ENCODE measurements around the gene CFL1.

CFL1 gene

DNA sequence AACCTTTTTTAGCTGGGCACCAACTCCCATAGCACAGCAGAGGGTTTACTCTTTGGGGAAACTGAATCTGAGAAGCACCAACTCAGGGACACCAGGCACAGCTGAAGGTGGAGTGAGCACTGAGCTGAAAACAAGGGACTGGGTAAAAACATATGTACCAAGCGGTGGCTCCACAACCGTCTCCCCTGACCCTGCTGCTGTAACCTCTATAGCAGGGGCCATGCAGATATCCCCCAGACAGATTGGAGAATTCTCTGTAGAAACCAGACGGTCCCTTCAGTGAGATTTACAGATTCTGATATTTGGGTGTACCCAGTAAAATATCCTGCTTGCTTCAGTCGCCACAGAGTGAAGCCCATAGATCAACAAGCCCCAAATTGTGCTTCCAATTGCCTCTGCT lies 28.5 kb downstream of the CFL1 start:
- no peak for DNase-seq

- no peak for DNase-seq
These were observed 30.8 kb downstream of the CFL1 start for GRCh38 chr11:65826984-65827735.

DNA sequence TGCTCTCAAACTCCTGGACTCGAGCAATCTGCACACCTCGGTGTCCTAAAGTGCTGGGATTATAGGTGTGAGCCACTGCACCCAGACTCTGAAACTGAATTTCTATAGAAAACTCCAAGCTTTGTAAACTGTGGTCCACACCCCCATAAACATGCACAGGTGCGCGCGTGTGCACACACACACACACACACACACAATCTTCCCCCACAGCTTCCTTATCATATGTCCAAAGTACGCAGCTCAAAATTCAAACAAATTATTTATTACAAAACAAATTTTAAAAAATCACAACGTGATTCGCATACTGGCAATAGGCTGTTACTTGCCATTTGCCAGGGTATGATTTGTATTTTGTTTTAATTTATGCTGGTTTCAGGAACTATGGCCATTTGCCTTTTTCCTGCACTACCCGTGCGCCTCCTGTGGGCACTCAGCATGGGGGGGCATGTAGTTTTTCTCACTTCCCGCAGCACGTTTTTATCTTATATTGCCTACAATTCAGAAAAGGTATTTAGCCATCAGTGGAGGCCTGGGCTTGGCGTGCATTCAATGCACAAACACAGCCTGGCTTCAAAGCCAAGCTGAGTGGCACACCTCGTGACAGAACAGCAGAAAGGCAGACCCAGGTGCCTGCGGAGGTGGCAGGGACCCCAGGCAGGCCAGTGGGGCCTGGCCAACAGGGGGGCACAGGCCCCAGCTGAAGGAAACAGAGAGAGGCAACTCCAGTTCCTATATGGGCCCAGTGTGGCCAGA lies 35.0 kb downstream of the CFL1 start:
- no peak for DNase-seq

GRCh38 chr11:65821107-65821506 lies 36.9 kb downstream of the CFL1 start:
- DNase-seq, result no peak

- peak; percentile 99 for DNase-seq
These were observed 39.9 kb downstream of the CFL1 start for GRCh38 chr11:65817835-65818680.

DNA sequence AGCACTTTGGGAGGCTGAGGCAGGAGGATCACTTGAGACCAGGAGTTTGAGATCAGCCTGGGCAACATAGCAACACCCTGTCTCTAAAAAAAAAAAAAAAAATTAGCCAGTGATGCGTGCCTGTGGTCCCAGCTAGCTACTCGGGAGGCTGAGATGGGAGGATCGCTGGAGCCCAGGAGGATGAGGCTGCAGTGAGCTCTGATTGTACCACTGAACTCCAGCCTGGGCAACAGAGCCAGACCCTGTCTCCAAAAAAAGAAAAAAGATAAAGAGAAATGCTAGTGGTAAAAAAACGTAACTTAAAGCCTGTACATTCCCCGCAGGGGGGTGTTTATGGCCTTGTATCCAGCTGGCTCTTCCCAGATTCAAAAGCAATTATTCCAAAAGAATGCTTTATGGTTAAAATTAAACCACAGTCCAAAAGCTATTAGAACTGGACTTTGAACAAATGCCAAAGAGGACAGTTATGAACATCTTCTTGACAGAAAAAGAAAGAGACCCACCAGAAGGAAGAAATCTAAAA lies 40.6 kb downstream of the CFL1 start:
- DNase-seq, result no peak

DNA sequence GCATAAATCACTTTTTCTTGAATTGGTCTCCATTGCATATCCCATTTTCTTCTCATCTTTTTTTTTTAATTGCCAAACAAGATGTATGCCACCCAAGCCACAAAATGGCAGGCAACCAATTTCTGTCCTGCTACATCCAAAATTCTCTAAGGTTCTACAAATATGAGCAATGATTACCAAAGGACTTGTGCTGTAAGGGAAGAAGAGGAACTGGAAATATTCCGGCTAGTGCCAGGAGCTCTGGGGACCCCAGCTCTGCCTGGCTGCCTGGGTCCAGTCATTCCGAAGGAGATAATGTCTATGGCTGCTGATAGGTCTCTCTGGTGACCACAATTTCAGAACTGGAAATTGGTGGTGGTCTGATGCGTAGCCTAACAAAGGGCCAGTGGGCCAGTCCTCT lies 41.3 kb downstream of the CFL1 start:
- DNase-seq, result no peak

- no peak for DNase-seq
These were observed 42.9 kb downstream of the CFL1 start for GRCh38 chr11:65814986-65815565.

DNA sequence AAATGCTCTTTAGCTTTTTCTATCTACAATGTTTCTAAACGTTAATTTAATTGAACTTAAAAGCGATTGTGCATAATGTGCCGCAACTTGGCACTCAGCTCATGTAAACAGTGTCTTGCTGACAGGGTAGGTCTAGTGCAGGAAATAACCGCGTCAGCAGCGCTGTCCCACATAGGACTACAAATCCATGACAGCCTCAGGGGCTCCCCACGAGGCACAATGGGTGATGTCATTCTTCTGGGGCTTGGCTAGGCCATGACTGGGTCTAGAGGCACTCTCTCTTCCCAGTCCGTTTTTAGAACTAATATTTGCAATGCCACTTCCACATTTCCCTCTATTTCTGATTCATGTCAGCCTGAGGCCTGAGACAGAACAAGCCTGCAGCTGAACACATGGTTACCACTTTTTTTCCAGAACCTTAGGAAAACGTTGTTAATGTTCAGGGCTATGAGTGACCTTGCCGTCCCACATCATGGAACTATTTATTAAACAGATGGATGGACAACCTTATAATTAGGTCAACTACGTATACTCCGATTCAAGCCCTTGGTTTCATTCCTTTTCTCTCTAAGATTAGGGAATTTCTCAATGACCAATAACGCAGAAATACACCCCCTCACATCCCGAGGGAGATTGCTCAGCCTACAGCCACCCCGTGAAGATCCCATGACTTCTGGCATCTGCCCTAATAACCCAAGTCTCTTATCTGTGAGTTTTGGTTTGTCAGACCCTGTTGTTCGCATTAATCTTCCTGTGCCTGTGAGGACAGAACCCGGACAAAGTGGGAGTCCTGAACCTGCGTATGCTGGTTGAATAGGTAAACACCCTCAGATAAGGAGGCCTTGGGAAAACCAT lies 43.6 kb downstream of the CFL1 start:
- no peak for DNase-seq

DNA sequence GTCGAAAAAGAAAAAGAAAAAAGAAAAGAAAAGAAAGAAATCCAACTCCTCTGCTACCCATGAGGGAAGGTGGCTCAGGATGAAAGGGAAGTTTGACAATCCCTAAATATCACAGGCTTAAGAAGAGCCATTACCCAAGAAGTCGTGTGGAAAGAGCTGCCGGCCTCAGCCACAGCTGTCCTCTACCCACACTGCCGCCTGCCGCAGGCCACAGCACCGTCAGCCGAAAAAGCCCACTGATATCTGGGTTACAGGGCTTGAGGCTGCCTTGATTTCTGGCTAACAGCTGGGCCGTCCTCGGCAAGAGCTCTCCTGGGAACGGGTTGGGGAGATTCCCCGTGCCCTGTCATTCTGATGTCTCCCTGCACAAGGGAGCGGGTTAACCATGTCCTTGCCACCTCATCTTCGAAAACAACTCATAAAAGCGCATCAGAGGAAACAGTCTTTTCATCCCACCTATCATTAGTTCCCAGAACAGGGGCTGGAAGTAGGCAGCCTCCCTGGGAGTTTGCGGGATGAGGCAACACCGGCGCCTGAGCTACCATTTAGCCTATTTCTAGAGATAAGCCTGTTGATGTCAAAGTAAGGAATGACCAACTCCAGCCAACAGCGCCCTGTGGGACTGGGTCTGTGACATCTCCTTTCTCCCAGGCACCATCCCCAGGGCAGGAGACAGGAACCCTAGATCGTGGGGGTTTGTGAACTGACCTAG lies 46.1 kb downstream of the CFL1 start:
- DNase-seq, result no peak

- no peak for DNase-seq
These were observed 47.7 kb downstream of the CFL1 start for GRCh38 chr11:65810046-65810868.

DNA sequence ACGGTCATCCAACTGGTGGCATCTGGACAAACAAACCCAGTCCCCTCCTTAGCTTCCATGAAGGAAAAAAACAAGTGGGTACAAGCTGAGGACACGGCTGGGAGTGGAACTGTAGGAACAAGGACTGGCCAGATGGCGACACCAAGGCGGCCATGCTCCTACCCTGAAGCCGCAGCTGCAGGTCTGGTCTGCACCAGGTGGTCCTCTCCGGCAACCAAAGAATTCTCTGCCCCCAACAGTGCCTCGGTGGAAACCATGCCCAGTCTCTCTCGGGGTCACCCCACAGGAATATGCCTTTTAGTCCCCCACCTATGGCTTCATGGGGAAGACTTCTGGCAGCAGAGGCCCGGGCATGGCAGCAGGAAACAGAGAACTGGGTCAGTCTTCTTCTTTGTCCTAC lies 48.5 kb downstream of the CFL1 start:
- DNase-seq, result no peak

DNA sequence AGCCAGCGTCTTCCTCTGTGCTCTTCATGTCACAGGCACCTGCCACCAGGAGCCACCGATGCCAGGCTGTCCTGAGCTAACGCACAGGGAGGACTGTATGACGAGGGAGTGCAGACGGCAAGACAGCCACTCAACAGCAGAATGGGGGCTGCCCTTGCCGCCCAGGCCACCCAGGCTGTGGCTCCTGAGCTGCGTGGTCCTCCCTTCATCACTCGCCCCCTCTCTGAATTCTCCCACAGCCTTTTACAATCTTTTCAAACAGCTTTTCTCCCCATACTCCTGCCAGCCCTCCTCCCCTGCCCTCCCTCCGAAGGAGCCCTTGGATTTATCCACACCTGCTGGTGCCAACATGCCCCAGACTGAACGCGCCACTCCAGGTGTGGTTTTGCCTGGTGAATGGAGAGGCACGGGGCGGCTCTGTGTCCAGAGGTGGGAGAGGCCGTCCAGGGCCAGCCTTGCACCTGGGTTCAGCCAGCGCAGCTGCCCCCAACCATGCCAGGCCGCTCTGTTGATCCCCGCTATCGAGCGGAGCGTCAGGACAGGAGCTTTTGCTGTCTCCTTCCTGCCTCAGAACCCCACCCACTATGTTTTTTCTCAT lies 49.1 kb downstream of the CFL1 start:
- DNase-seq, result no peak

DNA sequence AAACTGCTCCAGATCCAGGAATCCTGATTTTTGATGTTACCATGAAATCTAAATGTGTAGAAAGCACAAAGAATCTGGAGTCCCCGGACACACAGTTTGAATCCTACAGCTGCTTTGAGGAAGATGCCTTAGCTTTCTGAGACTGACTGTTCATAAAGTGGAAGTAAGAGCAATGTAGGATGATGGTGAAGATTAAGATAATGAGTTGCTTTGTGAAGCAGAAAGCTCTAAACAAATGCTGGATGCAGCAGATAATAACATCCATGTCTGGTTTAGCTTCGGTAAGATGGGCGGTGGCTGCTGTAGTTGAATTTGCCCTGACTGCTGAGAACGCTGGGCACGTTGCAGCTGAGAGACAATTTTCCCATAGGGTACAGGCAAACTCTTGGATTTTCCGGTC lies 51.0 kb downstream of the CFL1 start:
- DNase-seq, result no peak

Measured in activated CD4-positive, CD25-positive, alpha-beta regulatory T cell treated with anti-CD3 and anti-CD28 coated beads, Interleukin-2, amount 50 U/mL, for 72 hours (primary cell).